GM23338 (cell line): ENCODE results near the gene SPCS1. TPM values are rescaled to one million over a fixed set of nuclear protein-coding genes. Genes with fewer than 3 reads are reported as not detected.

ENCODE experiments used
- ATAC-seq: fragments of 200-7000 bp; cut with Tn5 transposase; 3 replicates; pipeline ENCODE4 v1.9.1; 2020
- DNase-seq: peaks from one replicate; pipeline ENCODE4 v3.0.0-alpha.2; 2015; ENCODE audit warnings: low spot score
- H2AFZ ChIP-seq: fragments of 200-600 bp; sonication (generic); 2 replicates; pipeline ENCODE4 v1.8.0; 2016; ENCODE audit warnings: antibody characterized with exemption, mild to moderate bottlenecking, moderate library complexity
- H3F3A ChIP-seq: fragments of 200-600 bp; sonication (generic); replicated peaks from 2 replicates; pipeline ENCODE4 v1.8.0; 2017; ENCODE audit warnings: antibody characterized with exemption, mixed run types, low read depth
- H3K27ac ChIP-seq: fragments of 200-600 bp; sonication (generic); 2 replicates; pipeline ENCODE4 v1.6.1; 2016; ENCODE audit warnings: low read depth
- H3K27me3 ChIP-seq: fragments of 200-600 bp; sonication (generic); 2 replicates; pipeline ENCODE4 v1.8.0; 2016; ENCODE audit warnings: mild to moderate bottlenecking, mixed run types, moderate library complexity; ENCODE audit not compliant: insufficient read depth
- H3K36me3 ChIP-seq: fragments of 200-600 bp; sonication (generic); 2 replicates; pipeline ENCODE4 v1.8.0; 2016; ENCODE audit warnings: mild to moderate bottlenecking; ENCODE audit not compliant: insufficient read depth
- H3K4me1 ChIP-seq: fragments of 200-600 bp; sonication (generic); 2 replicates; pipeline ENCODE4 v1.8.0; 2016; ENCODE audit warnings: mild to moderate bottlenecking, moderate library complexity; ENCODE audit not compliant: insufficient read depth
- H3K4me2 ChIP-seq: fragments of 200-600 bp; sonication (generic); 2 replicates; pipeline ENCODE4 v1.7.1; 2017; ENCODE audit warnings: mixed run types
- H3K4me3 ChIP-seq: fragments of 200-600 bp; sonication (generic); 2 replicates; pipeline ENCODE4 v1.6.1; 2016; ENCODE audit warnings: mixed run types
- H3K79me2 ChIP-seq: fragments of 200-600 bp; sonication (generic); replicated peaks from 2 replicates; pipeline ENCODE4 v1.8.0; 2017; ENCODE audit warnings: mild to moderate bottlenecking; ENCODE audit not compliant: insufficient read depth
- H3K9me2 ChIP-seq: fragments of 200-600 bp; sonication (generic); 2 replicates; pipeline ENCODE4 v1.8.0; 2017; ENCODE audit not compliant: insufficient read depth
- H4K20me1 ChIP-seq: fragments of 200-600 bp; sonication (generic); replicated peaks from 2 replicates; pipeline ENCODE4 v1.8.0; 2017; ENCODE audit warnings: mild to moderate bottlenecking; ENCODE audit not compliant: insufficient read depth
- H3K27ac Mint-ChIP-seq: 2 replicates; pipeline ENCODE4 v1.8.0; 2020; ENCODE audit warnings: inconsistent platforms, mild to moderate bottlenecking, moderate library complexity, mixed read lengths
- H3K27me3 Mint-ChIP-seq: 3 replicates; pipeline ENCODE4 v1.8.0; 2022; ENCODE audit warnings: low read depth, mild to moderate bottlenecking, moderate library complexity, mixed read lengths, inconsistent platforms; ENCODE audit not compliant: insufficient read depth, poor library complexity
- H3K36me3 Mint-ChIP-seq: 3 replicates; pipeline ENCODE4 v1.8.0; 2021; ENCODE audit warnings: low read depth, mild to moderate bottlenecking, inconsistent platforms, moderate library complexity, mixed read lengths
- H3K4me1 Mint-ChIP-seq: 3 replicates; pipeline ENCODE4 v1.8.0; 2020; ENCODE audit warnings: mild to moderate bottlenecking, inconsistent platforms, mixed read lengths
- H3K4me3 Mint-ChIP-seq: 3 replicates; pipeline ENCODE4 v1.8.0; 2021; ENCODE audit warnings: moderate library complexity, mild to moderate bottlenecking, inconsistent platforms, mixed read lengths
- H3K9me3 Mint-ChIP-seq: 3 replicates; pipeline ENCODE4 v1.8.0; 2020; ENCODE audit warnings: moderate library complexity, mild to moderate bottlenecking, inconsistent platforms, mixed read lengths
- CREB1 ChIP-seq: fragments of 250-450 bp; sonication (Bioruptor Pico); IDR thresholded peaks from 2 replicates; pipeline ENCODE4 v1.5.0; 2020; ENCODE audit warnings: low read depth, mild to moderate bottlenecking, moderate library complexity
- CTCF ChIP-seq, 2 experiments: fragments of 200-600 bp in 1 of 2; sonication (generic) in 1 of 2; conservative IDR thresholded peaks; 2 replicates each; pipeline versions ENCODE4 v1.5.1 to v1.6.1; 2016 to 2017; ENCODE audit warnings: antibody characterized with exemption in 2 of 2, low read depth in 2 of 2, mild to moderate bottlenecking in 2 of 2, moderate library complexity in 1 of 2
- ETS1 ChIP-seq: IDR thresholded peaks from 2 replicates; pipeline ENCODE4 v1.6.1; 2016; ENCODE audit warnings: antibody characterized with exemption
- EZH2 ChIP-seq: fragments of 200-600 bp; sonication (generic); IDR thresholded peaks from one replicate; pipeline ENCODE4 v1.8.0; 2017; ENCODE audit warnings: antibody characterized with exemption, mild to moderate bottlenecking, low read depth; ENCODE audit not compliant: unreplicated experiment
- EZH2phosphoT487 ChIP-seq: fragments of 200-600 bp; sonication (generic); IDR thresholded peaks from one replicate; pipeline ENCODE4 v1.8.1; 2018; ENCODE audit warnings: antibody characterized with exemption; ENCODE audit not compliant: unreplicated experiment
- JUNB ChIP-seq: IDR thresholded peaks from one replicate; pipeline ENCODE4 v1.6.1; 2016; ENCODE audit warnings: antibody characterized with exemption; ENCODE audit not compliant: unreplicated experiment
- NANOG ChIP-seq: IDR thresholded peaks from 2 replicates; pipeline ENCODE4 v1.6.1; 2016; ENCODE audit warnings: antibody characterized with exemption, borderline replicate concordance
- POLR2AphosphoS5 ChIP-seq: IDR thresholded peaks from 2 replicates; pipeline ENCODE4 v1.6.1; 2016; ENCODE audit warnings: antibody characterized with exemption, low read depth
- REST ChIP-seq: IDR thresholded peaks from one replicate; pipeline ENCODE4 v1.6.1; 2018; ENCODE audit warnings: antibody characterized with exemption; ENCODE audit not compliant: unreplicated experiment
- STAT1 ChIP-seq: IDR thresholded peaks from one replicate; pipeline ENCODE4 v1.6.1; 2016; ENCODE audit warnings: antibody characterized with exemption; ENCODE audit not compliant: unreplicated experiment
- ZNF114 ChIP-seq: fragments of 250-450 bp; sonication (Bioruptor Pico); IDR thresholded peaks from 2 replicates; pipeline ENCODE4 v1.5.0; 2020; ENCODE audit warnings: mild to moderate bottlenecking, moderate library complexity
- ZNF331 ChIP-seq: fragments of 250-450 bp; sonication (Bioruptor Pico); IDR thresholded peaks from 2 replicates; pipeline ENCODE4 v1.5.0; 2020; ENCODE audit warnings: low read depth, mild to moderate bottlenecking, moderate library complexity
- ZNF462 ChIP-seq: fragments of 250-450 bp; sonication (Bioruptor Pico); IDR thresholded peaks from 2 replicates; pipeline ENCODE4 v1.5.0; 2020; ENCODE audit warnings: mild to moderate bottlenecking, moderate library complexity
- polyA plus RNA-seq: library from polyadenylated mRNA; unstranded; fragments of >200 nt; fragmentation: Nextera tagmentation; extraction: Ambion mirVana; gene quantifications from 2 replicates; pipeline ENCODE4 v1.2.1, GENCODE V29; 2016
- total RNA-seq: library from RNA; depleted of rRNA; stranded (reverse); fragments of >200 nt; shearing (Covaris generic); gene quantifications from 2 replicates; pipeline ENCODE4 v1.2.3, GENCODE V29; 2014

Gene SPCS1
- total and polyA plus RNA-seq, 2 experiments from 2014 or later = 165 to 288 TPM

GRCh38 chr3:52683611-52684010 lies 22.3 kb upstream of the SPCS1 start:
- Mint-ChIP-seq H3K4me3 (no peak overlapping the region; the same call in 2 of the 3 replicates), H3K36me3 (peaks cover 42% of the 10 kb centered on the region), H3K9me3 (no peaks in the 10 kb centered on the region), H3K27ac (no peak overlapping the region), H3K27me3 (peaks cover 9% of the 10 kb centered on the region), H3K4me1 (peaks cover 26% of the 10 kb centered on the region)
- no peak overlapping the region for H2AFZ ChIP-seq
- H3K9me2 ChIP-seq = no peaks in the 10 kb centered on the region
- H3K79me2 ChIP-seq = peaks cover 83% of the 10 kb centered on the region
- H3K4me3 ChIP-seq = no peak overlapping the region
- H3K27ac ChIP-seq = no peak overlapping the region
- ATAC-seq (no peak), DNase-seq (no peak)
- H3K36me3 ChIP-seq = peaks cover 25% of the 10 kb centered on the region
- peaks cover 12% of the 10 kb centered on the region; the same call in 1 of the 2 replicates for H3K4me1 ChIP-seq
- no peak for TF ChIP-seq NANOG
- TF ChIP-seq POLR2AphosphoS5 = no peak
- TF ChIP-seq ETS1 = no peak
- no peak for TF ChIP-seq CREB1
- TF ChIP-seq JUNB = no peak
- TF ChIP-seq EZH2 = no peak
- TF ChIP-seq ZNF114 = no peak
- no peak for TF ChIP-seq ZNF462 (CRISPR knock-in tag)
- no peak for TF ChIP-seq STAT1
- no peak for TF ChIP-seq REST
- TF ChIP-seq ZNF331 (CRISPR knock-in tag) = no peak
- no peak for TF ChIP-seq EZH2phosphoT487
- TF ChIP-seq CTCF (conservative IDR thresholded peaks at IDR 0.05; ENCODE audit: low read depth in 2 of 2) = no peak
- H3K4me2 ChIP-seq = no peak overlapping the region
- H3K27me3 ChIP-seq = no peaks in the 10 kb centered on the region
- H3F3A ChIP-seq = peaks cover 14% of the 10 kb centered on the region
- H4K20me1 ChIP-seq = peaks cover 4% of the 10 kb centered on the region
